ENCODE data around the gene DCAF11. TPM values are rescaled to one million over a fixed set of nuclear protein-coding genes. Genes with fewer than 3 reads are reported as not detected.

The DCAF11 gene
- total RNA-seq, 4 donors from 2014 or later = 42.9 to 87.4 (median 57.8) TPM

GRCh38 chr14:24146978-24147760, 32.6 kb downstream of the DCAF11 start, which contains the start of gene RNF31:
TSS of gene RNF31 (plus strand) at chr14:24147498. CDS start at chr14:24147699, 201 bp downstream.
- Histone ChIP-seq H3K27me3 (no peaks in the 10 kb centered on the region), H3K4me3 (peak within 1 kb of the TSS; percentile 84 to 95), H3K4me1 (peaks cover 4 to 6% of the 10 kb centered on the region in 2 donors), H3K27ac (peak within 1 kb of the TSS; percentile 90 to 92), H3K9me3 (no peaks in the 10 kb centered on the region), H3K36me3 (no peaks in the 10 kb centered on the region)
- intact Hi-C loops (cut with DNase I; ENCODE audit: low total_unique reads) = no loop called here
- peak; percentile 98 to 99 for DNase-seq
- peak; percentile 11 to 49 for TF ChIP-seq POLR2A (IDR thresholded peaks at IDR 0.05)
- TF ChIP-seq CTCF (IDR thresholded peaks at IDR 0.05) = peak in 1 of 4 experiments; percentile 5

GRCh38 chr14:24147761-24148428, 33.3 kb downstream of the DCAF11 start:
- peaks cover 4 to 6% of the 10 kb centered on the region in 2 donors for H3K4me1 ChIP-seq
- DNase-seq = no peak
- TF ChIP-seq CTCF (IDR thresholded peaks at IDR 0.05) (no peak), POLR2A (IDR thresholded peaks at IDR 0.05) (no peak)
- no peaks in the 10 kb centered on the region for H3K27me3 ChIP-seq
- peak overlapping the region; percentile 81 to 92 for H3K27ac ChIP-seq
- intact Hi-C loops (cut with DNase I; ENCODE audit: low total_unique reads) = no loop called here
- no peaks in the 10 kb centered on the region for H3K36me3 ChIP-seq
- H3K9me3 ChIP-seq = no peaks in the 10 kb centered on the region
- peak overlapping the region; percentile 84 to 95 for H3K4me3 ChIP-seq

DNA sequence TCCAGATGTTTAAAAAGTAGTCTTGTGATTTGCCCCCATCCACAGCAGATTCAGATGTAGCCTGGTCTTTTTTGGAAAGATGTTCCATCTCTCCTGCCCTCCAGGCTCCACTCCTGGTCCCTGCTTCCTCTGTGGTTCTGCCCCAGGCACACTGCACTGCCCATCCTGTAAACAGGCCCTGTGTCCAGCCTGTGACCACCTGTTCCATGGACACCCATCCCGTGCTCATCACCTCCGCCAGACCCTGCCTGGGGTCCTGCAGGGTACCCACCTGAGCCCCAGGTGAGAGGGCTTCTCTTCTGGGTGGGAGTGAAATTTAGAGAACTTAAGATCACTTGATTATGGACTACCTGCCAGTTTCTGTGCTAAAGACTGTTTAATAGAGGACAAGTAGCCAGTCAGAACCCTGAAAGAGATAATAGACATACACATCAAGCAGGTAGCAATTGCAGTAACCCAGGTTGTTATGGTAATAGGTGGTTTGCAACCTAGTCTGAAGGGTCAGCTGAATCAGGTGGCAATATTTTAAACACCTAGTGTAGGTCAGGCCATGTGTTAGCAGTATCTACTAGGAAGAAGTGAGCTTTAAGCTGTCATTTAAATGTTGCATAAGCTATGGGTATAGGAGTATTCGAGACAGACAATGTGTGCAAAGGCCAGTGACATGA, 34.9 kb downstream of the DCAF11 start:
- Histone ChIP-seq H3K27me3 (no peaks in the 10 kb centered on the region), H3K4me1 (peaks cover 4 to 6% of the 10 kb centered on the region in 2 donors), H3K9me3 (no peaks in the 10 kb centered on the region), H3K27ac (no peak overlapping the region), H3K4me3 (no peak overlapping the region), H3K36me3 (no peaks in the 10 kb centered on the region)
- no peak for TF ChIP-seq CTCF (IDR thresholded peaks at IDR 0.05)
- TF ChIP-seq POLR2A (IDR thresholded peaks at IDR 0.05) = no peak
- DNase-seq = no peak
- intact Hi-C loops (cut with DNase I; ENCODE audit: low total_unique reads) = no loop called here

- intact Hi-C loops (cut with DNase I; ENCODE audit: low total_unique reads) = no loop called here
- DNase-seq = no peak
- TF ChIP-seq CTCF (IDR thresholded peaks at IDR 0.05) (no peak), POLR2A (IDR thresholded peaks at IDR 0.05) (no peak)
- Histone ChIP-seq H3K4me1 (peaks cover 4 to 6% of the 10 kb centered on the region in 2 donors), H3K27ac (no peak overlapping the region), H3K4me3 (no peak overlapping the region), H3K36me3 (no peaks in the 10 kb centered on the region), H3K27me3 (no peaks in the 10 kb centered on the region), H3K9me3 (no peaks in the 10 kb centered on the region)
These were observed 35.5 kb downstream of the DCAF11 start for GRCh38 chr14:24150061-24150460.

Data from uterus (tissue), 4 donors.